ENCODE measurements around the gene NPSR1. TPM values are rescaled to one million over a fixed set of nuclear protein-coding genes. Genes with fewer than 3 reads are reported as not detected.

NPSR1 gene
- total RNA-seq, 1 donor from 2014 or later = not detected

DNA sequence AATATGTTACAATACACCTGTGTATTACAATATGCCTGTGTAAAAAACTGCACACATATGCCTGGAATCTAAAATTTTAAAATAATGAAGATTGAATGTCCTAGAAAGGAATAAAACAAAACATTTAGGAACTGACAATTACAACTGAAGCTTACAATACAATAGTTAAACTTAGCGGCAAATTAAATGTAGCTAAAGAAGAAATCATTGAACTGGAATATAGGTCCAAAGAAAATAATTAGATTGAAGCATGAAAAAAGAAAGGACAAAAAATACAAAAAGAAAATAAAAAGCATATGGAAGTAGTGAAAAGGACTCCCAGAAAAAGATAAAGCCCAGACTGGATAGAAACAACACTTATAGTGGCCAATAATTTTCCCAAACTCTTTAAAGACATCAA lies 38.4 kb downstream of the NPSR1 start:
- no peak for FAIRE-seq
- no peaks in the 10 kb centered on the region for H3K36me3 ChIP-seq (ENCODE audit: control insufficient read depth, insufficient read depth, low read length)
- no peak overlapping the region for H3K4me3 ChIP-seq (ENCODE audit: low read depth, low read length)
- TF ChIP-seq CTCF (IDR thresholded peaks at IDR 0.05; ENCODE audit: insufficient read depth, low read length, severe bottlenecking) = no peak
- DNase-seq (ENCODE audit: low read depth) = no peak
- H3K27me3 ChIP-seq (ENCODE audit: control insufficient read depth, insufficient read depth, low read length) = no peaks in the 10 kb centered on the region

DNA sequence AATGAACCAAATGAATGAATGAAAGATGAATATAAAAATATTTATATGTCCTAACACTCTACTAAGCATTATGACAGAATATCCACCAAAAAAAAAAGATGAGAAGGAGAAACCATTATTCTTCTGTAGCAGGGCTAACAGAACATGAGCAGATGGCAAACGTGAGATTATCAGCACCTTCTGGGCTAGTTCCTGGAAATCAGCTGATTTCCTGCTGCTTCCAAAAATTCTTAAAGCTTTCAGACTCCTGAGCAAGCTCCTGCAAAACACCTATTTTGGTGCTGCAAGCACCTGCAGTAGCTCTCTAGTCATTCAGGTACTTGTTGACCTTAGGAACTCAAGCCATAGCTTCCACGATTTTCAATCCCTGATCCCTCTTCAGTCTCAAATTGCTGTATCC lies 51.8 kb downstream of the NPSR1 start:
- H3K4me3 ChIP-seq (ENCODE audit: low read depth, low read length) = no peak overlapping the region
- H3K36me3 ChIP-seq (ENCODE audit: control insufficient read depth, insufficient read depth, low read length) = no peaks in the 10 kb centered on the region
- no peak for TF ChIP-seq CTCF (IDR thresholded peaks at IDR 0.05; ENCODE audit: insufficient read depth, low read length, severe bottlenecking)
- no peaks in the 10 kb centered on the region for H3K27me3 ChIP-seq (ENCODE audit: control insufficient read depth, insufficient read depth, low read length)
- FAIRE-seq (no peak), DNase-seq (ENCODE audit: low read depth) (no peak)

GRCh38 chr7:34718867-34719266 lies 60.8 kb downstream of the NPSR1 start:
- Histone ChIP-seq H3K27me3 (ENCODE audit: control insufficient read depth, insufficient read depth, low read length) (no peaks in the 10 kb centered on the region), H3K4me3 (ENCODE audit: low read depth, low read length) (no peak overlapping the region), H3K36me3 (ENCODE audit: control insufficient read depth, insufficient read depth, low read length) (no peaks in the 10 kb centered on the region)
- no peak for TF ChIP-seq CTCF (IDR thresholded peaks at IDR 0.05; ENCODE audit: insufficient read depth, low read length, severe bottlenecking)
- DNase-seq (ENCODE audit: low read depth) = no peak
- FAIRE-seq = no peak

GRCh38 chr7:34719636-34720035 lies 61.6 kb downstream of the NPSR1 start:
- DNase-seq (ENCODE audit: low read depth) (no peak), FAIRE-seq (no peak)
- Histone ChIP-seq H3K36me3 (ENCODE audit: control insufficient read depth, insufficient read depth, low read length) (no peaks in the 10 kb centered on the region), H3K27me3 (ENCODE audit: control insufficient read depth, insufficient read depth, low read length) (no peaks in the 10 kb centered on the region), H3K4me3 (ENCODE audit: low read depth, low read length) (no peak overlapping the region)
- no peak for TF ChIP-seq CTCF (IDR thresholded peaks at IDR 0.05; ENCODE audit: insufficient read depth, low read length, severe bottlenecking)

DNA sequence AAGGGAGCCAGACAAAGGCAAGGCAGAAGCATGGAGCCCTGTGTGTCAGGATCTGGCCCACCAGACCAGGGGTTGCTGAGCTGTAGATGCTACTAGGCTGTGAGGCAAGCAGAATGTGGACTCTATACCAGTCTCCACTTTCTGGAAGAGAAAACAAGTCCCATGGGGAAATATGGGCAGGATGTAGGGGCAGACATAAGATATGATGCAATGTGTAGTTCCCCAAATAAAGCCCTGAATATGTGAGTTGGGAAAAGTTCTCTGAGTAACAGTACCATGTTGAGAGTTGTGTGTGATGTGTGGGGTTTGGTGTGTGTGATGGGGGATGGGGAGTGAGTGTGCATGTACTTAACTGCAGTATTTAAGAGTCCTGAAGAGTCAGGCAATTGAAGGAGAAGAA lies 62.3 kb downstream of the NPSR1 start:
- no peak for TF ChIP-seq CTCF (IDR thresholded peaks at IDR 0.05; ENCODE audit: insufficient read depth, low read length, severe bottlenecking)
- no peak overlapping the region for H3K4me3 ChIP-seq (ENCODE audit: low read depth, low read length)
- H3K27me3 ChIP-seq (ENCODE audit: control insufficient read depth, insufficient read depth, low read length) = no peaks in the 10 kb centered on the region
- FAIRE-seq (no peak), DNase-seq (ENCODE audit: low read depth) (no peak)
- H3K36me3 ChIP-seq (ENCODE audit: control insufficient read depth, insufficient read depth, low read length) = no peaks in the 10 kb centered on the region

- Histone ChIP-seq H3K36me3 (ENCODE audit: control insufficient read depth, insufficient read depth, low read length) (no peaks in the 10 kb centered on the region), H3K4me3 (ENCODE audit: low read depth, low read length) (no peak overlapping the region), H3K27me3 (ENCODE audit: control insufficient read depth, insufficient read depth, low read length) (no peaks in the 10 kb centered on the region)
- TF ChIP-seq CTCF (IDR thresholded peaks at IDR 0.05; ENCODE audit: insufficient read depth, low read length, severe bottlenecking) = no peak
- FAIRE-seq (no peak), DNase-seq (ENCODE audit: low read depth) (no peak)
Measured at GRCh38 chr7:34723338-34723737, 65.3 kb downstream of the NPSR1 start.
